ENCODE results near the gene ERICH6.

ERICH6 gene

GRCh38 chr3:150613709-150614480 lies 89.8 kb downstream of the ERICH6 start:
- Histone ChIP-seq H3K9me3 (ENCODE audit: control insufficient read depth, low read length) (no peaks in the 10 kb centered on the region), H3K4ac (ENCODE audit: low read depth in 1 of 2, low read length in 2 of 2) (no peak overlapping the region), H4K8ac (ENCODE audit: low read length) (no peak overlapping the region), H4K91ac (ENCODE audit: low read length) (no peak overlapping the region), H3K4me3 (ENCODE audit: insufficient read depth in 1 of 2, low read depth in 1 of 2, low read length in 2 of 2) (no peak overlapping the region), H3K9ac (ENCODE audit: low read length) (no peak overlapping the region), H3K23ac (ENCODE audit: low read length in 2 of 2) (no peak overlapping the region), H3K79me1 (replicated peaks; ENCODE audit: low read length, poor library complexity, severe bottlenecking) (peaks cover 5% of the 10 kb centered on the region), H3K4me1 (ENCODE audit: control insufficient read depth, insufficient read depth, low read depth, low read length) (no peaks in the 10 kb centered on the region), H2BK15ac (ENCODE audit: low read depth, poor library complexity, severe bottlenecking) (no peak overlapping the region), H3K14ac (ENCODE audit: low read length in 2 of 2) (no peak overlapping the region), H2BK12ac (ENCODE audit: low read length in 2 of 2) (no peak overlapping the region), H3K27me3 (ENCODE audit: control insufficient read depth in 1 of 2, insufficient read depth in 1 of 2, low read length in 2 of 2) (no peaks in the 10 kb centered on the region), H2AK5ac (ENCODE audit: low read length, severe bottlenecking) (no peak overlapping the region), H3K27ac (ENCODE audit: low read length, poor library complexity, severe bottlenecking) (no peak overlapping the region), H2BK5ac (ENCODE audit: low read depth, low read length, poor library complexity, severe bottlenecking) (no peak overlapping the region), H2AFZ (ENCODE audit: low read depth, low read length) (no peak overlapping the region), H2BK120ac (ENCODE audit: low read depth, low read length) (no peak overlapping the region), H3K18ac (ENCODE audit: low read depth in 1 of 2, low read length in 2 of 2) (no peak overlapping the region), H3K36me3 (ENCODE audit: control insufficient read depth in 1 of 2, insufficient read depth in 2 of 2, low read depth in 1 of 2, low read length in 2 of 2) (peaks cover 9 to 22% of the 10 kb centered on the region in 2 experiments), H3K4me2 (ENCODE audit: low read length, poor library complexity, severe bottlenecking) (no peak overlapping the region)
- no peak for DNase-seq
- WGBS = 100% methylated on average over 1 of the region's 2 CpGs

DNA sequence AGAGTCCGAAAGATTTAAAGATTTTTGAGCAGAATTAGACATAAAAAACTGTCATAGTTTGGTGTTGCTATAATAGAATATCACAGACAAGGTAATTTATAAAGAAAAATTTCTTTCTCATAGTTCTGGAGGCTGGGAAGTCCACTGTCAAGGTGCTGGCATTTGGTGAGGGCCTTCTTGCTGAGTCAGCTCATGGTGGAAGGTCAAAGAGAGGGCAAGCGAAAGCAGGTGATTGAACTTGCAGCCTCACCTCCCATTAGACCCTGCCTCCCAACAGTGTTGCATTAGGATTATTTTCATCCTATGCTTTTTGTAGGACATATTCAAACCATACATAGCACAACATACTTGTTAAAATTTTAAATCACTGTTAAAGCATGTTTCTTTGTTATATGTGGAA lies 90.7 kb downstream of the ERICH6 start:
- peaks cover 5% of the 10 kb centered on the region for H3K79me1 ChIP-seq (replicated peaks; ENCODE audit: low read length, poor library complexity, severe bottlenecking)
- no peak overlapping the region for H3K4me2 ChIP-seq (ENCODE audit: low read length, poor library complexity, severe bottlenecking)
- H2AFZ ChIP-seq (ENCODE audit: low read depth, low read length) = no peak overlapping the region
- H4K91ac ChIP-seq (ENCODE audit: low read length) = no peak overlapping the region
- H3K4me1 ChIP-seq (ENCODE audit: control insufficient read depth, insufficient read depth, low read depth, low read length) = no peaks in the 10 kb centered on the region
- H2AK5ac ChIP-seq (ENCODE audit: low read length, severe bottlenecking) = no peak overlapping the region
- 60% methylated on average over 1 of the region's 2 CpGs for WGBS
- H2BK12ac ChIP-seq (ENCODE audit: low read length in 2 of 2) = no peak overlapping the region
- no peak overlapping the region for H2BK120ac ChIP-seq (ENCODE audit: low read depth, low read length)
- H3K4me3 ChIP-seq (ENCODE audit: insufficient read depth in 1 of 2, low read depth in 1 of 2, low read length in 2 of 2) = no peak overlapping the region
- no peaks in the 10 kb centered on the region for H3K27me3 ChIP-seq (ENCODE audit: control insufficient read depth in 1 of 2, insufficient read depth in 1 of 2, low read length in 2 of 2)
- H2BK15ac ChIP-seq (ENCODE audit: low read depth, poor library complexity, severe bottlenecking) = no peak overlapping the region
- H3K9me3 ChIP-seq (ENCODE audit: control insufficient read depth, low read length) = no peaks in the 10 kb centered on the region
- no peak overlapping the region for H3K14ac ChIP-seq (ENCODE audit: low read length in 2 of 2)
- no peak overlapping the region for H2BK5ac ChIP-seq (ENCODE audit: low read depth, low read length, poor library complexity, severe bottlenecking)
- H3K36me3 ChIP-seq (ENCODE audit: control insufficient read depth in 1 of 2, insufficient read depth in 2 of 2, low read depth in 1 of 2, low read length in 2 of 2) = peaks cover 9 to 22% of the 10 kb centered on the region in 2 experiments
- H3K18ac ChIP-seq (ENCODE audit: low read depth in 1 of 2, low read length in 2 of 2) = no peak overlapping the region
- no peak overlapping the region for H3K23ac ChIP-seq (ENCODE audit: low read length in 2 of 2)
- no peak overlapping the region for H4K8ac ChIP-seq (ENCODE audit: low read length)
- H3K4ac ChIP-seq (ENCODE audit: low read depth in 1 of 2, low read length in 2 of 2) = no peak overlapping the region
- H3K9ac ChIP-seq (ENCODE audit: low read length) = no peak overlapping the region
- no peak overlapping the region for H3K27ac ChIP-seq (ENCODE audit: low read length, poor library complexity, severe bottlenecking)
- no peak for DNase-seq

- Histone ChIP-seq H2BK120ac (ENCODE audit: low read depth, low read length) (no peak overlapping the region), H4K8ac (ENCODE audit: low read length) (no peak overlapping the region), H2BK5ac (ENCODE audit: low read depth, low read length, poor library complexity, severe bottlenecking) (no peak overlapping the region), H3K9ac (ENCODE audit: low read length) (no peak overlapping the region), H3K4ac (ENCODE audit: low read depth in 1 of 2, low read length in 2 of 2) (no peak overlapping the region), H3K27ac (ENCODE audit: low read length, poor library complexity, severe bottlenecking) (no peak overlapping the region), H3K4me1 (ENCODE audit: control insufficient read depth, insufficient read depth, low read depth, low read length) (no peaks in the 10 kb centered on the region), H3K14ac (ENCODE audit: low read length in 2 of 2) (no peak overlapping the region), H3K4me3 (ENCODE audit: insufficient read depth in 1 of 2, low read depth in 1 of 2, low read length in 2 of 2) (no peak overlapping the region), H3K36me3 (ENCODE audit: control insufficient read depth in 1 of 2, insufficient read depth in 2 of 2, low read depth in 1 of 2, low read length in 2 of 2) (peaks cover 9 to 27% of the 10 kb centered on the region in 2 experiments), H3K18ac (ENCODE audit: low read depth in 1 of 2, low read length in 2 of 2) (no peak overlapping the region), H2AFZ (ENCODE audit: low read depth, low read length) (no peak overlapping the region), H4K91ac (ENCODE audit: low read length) (no peak overlapping the region), H3K4me2 (ENCODE audit: low read length, poor library complexity, severe bottlenecking) (no peak overlapping the region), H3K79me1 (replicated peaks; ENCODE audit: low read length, poor library complexity, severe bottlenecking) (peaks cover 5% of the 10 kb centered on the region), H3K27me3 (ENCODE audit: control insufficient read depth in 1 of 2, insufficient read depth in 1 of 2, low read length in 2 of 2) (no peaks in the 10 kb centered on the region), H3K9me3 (ENCODE audit: control insufficient read depth, low read length) (no peaks in the 10 kb centered on the region), H2BK12ac (ENCODE audit: low read length in 2 of 2) (no peak overlapping the region), H2AK5ac (ENCODE audit: low read length, severe bottlenecking) (no peak overlapping the region), H2BK15ac (ENCODE audit: low read depth, poor library complexity, severe bottlenecking) (no peak overlapping the region), H3K23ac (ENCODE audit: low read length in 2 of 2) (no peak overlapping the region)
- 100% methylated on average over 1 of the region's 1 CpG for WGBS
- DNase-seq = no peak
Observed at GRCh38 chr3:150612494-150612893, 91.2 kb downstream of the ERICH6 start.

- H3K27me3 ChIP-seq (ENCODE audit: control insufficient read depth in 1 of 2, insufficient read depth in 1 of 2, low read length in 2 of 2) = no peaks in the 10 kb centered on the region
- H3K4me3 ChIP-seq (ENCODE audit: insufficient read depth in 1 of 2, low read depth in 1 of 2, low read length in 2 of 2) = no peak overlapping the region
- H2BK15ac ChIP-seq (ENCODE audit: low read depth, poor library complexity, severe bottlenecking) = no peak overlapping the region
- no peak overlapping the region for H3K9ac ChIP-seq (ENCODE audit: low read length)
- DNase-seq = no peak
- peaks cover 9 to 29% of the 10 kb centered on the region in 2 experiments for H3K36me3 ChIP-seq (ENCODE audit: control insufficient read depth in 1 of 2, insufficient read depth in 2 of 2, low read depth in 1 of 2, low read length in 2 of 2)
- H3K14ac ChIP-seq (ENCODE audit: low read length in 2 of 2) = no peak overlapping the region
- no peak overlapping the region for H3K4me2 ChIP-seq (ENCODE audit: low read length, poor library complexity, severe bottlenecking)
- H4K8ac ChIP-seq (ENCODE audit: low read length) = no peak overlapping the region
- H3K23ac ChIP-seq (ENCODE audit: low read length in 2 of 2) = no peak overlapping the region
- no peaks in the 10 kb centered on the region for H3K4me1 ChIP-seq (ENCODE audit: control insufficient read depth, insufficient read depth, low read depth, low read length)
- no peak overlapping the region for H3K18ac ChIP-seq (ENCODE audit: low read depth in 1 of 2, low read length in 2 of 2)
- no peak overlapping the region for H2BK12ac ChIP-seq (ENCODE audit: low read length in 2 of 2)
- H3K4ac ChIP-seq (ENCODE audit: low read depth in 1 of 2, low read length in 2 of 2) = no peak overlapping the region
- H2AFZ ChIP-seq (ENCODE audit: low read depth, low read length) = no peak overlapping the region
- H2AK5ac ChIP-seq (ENCODE audit: low read length, severe bottlenecking) = no peak overlapping the region
- H3K9me3 ChIP-seq (ENCODE audit: control insufficient read depth, low read length) = no peaks in the 10 kb centered on the region
- no peak overlapping the region for H4K91ac ChIP-seq (ENCODE audit: low read length)
- H3K27ac ChIP-seq (ENCODE audit: low read length, poor library complexity, severe bottlenecking) = no peak overlapping the region
- H2BK5ac ChIP-seq (ENCODE audit: low read depth, low read length, poor library complexity, severe bottlenecking) = no peak overlapping the region
- no peak overlapping the region for H2BK120ac ChIP-seq (ENCODE audit: low read depth, low read length)
- 96% methylated on average over 34 of the region's 34 CpGs for WGBS
- peaks cover 2% of the 10 kb centered on the region for H3K79me1 ChIP-seq (replicated peaks; ENCODE audit: low read length, poor library complexity, severe bottlenecking)
Observed at GRCh38 chr3:150611666-150612065, 92.1 kb downstream of the ERICH6 start.
